ENCODE results near the gene CREB5.

CREB5 gene

GRCh38 chr7:28433039-28433438 lies 20.7 kb downstream of the CREB5 start (continued):
- no peak for TF ChIP-seq ISL1 (CRISPR knock-in tag; IDR thresholded peaks at IDR 0.05)
- no peak for TF ChIP-seq PPARA (CRISPR knock-in tag; IDR thresholded peaks at IDR 0.05; ENCODE audit: borderline replicate concordance)
- no peak for TF ChIP-seq GLIS3 (CRISPR knock-in tag; IDR thresholded peaks at IDR 0.05)
- TF ChIP-seq CSRNP3 (CRISPR knock-in tag; IDR thresholded peaks at IDR 0.05) = no peak

- TF ChIP-seq ESRRG (CRISPR knock-in tag; IDR thresholded peaks at IDR 0.05) (no peak), ISL1 (CRISPR knock-in tag; IDR thresholded peaks at IDR 0.05) (peak; percentile 46; the same call in 1 of the 2 replicates), TOX (CRISPR knock-in tag; IDR thresholded peaks at IDR 0.05; ENCODE audit: borderline replicate concordance) (no peak), TCF4 (CRISPR knock-in tag; IDR thresholded peaks at IDR 0.05; ENCODE audit: borderline replicate concordance) (no peak), CSRNP3 (CRISPR knock-in tag; IDR thresholded peaks at IDR 0.05) (no peak), ZFP3 (CRISPR knock-in tag; IDR thresholded peaks at IDR 0.05) (peak; percentile 57; the same call in 1 of the 2 replicates), BACH2 (CRISPR knock-in tag; IDR thresholded peaks at IDR 0.05; ENCODE audit: borderline replicate concordance) (no peak)
- no peak; the same call in 2 of the 3 replicates for ATAC-seq
Measured at GRCh38 chr7:28433699-28434219, 21.4 kb downstream of the CREB5 start.

GRCh38 chr7:28434510-28434909 lies 22.2 kb downstream of the CREB5 start:
- no peak for ATAC-seq
- TF ChIP-seq ZNF8 (CRISPR knock-in tag; IDR thresholded peaks at IDR 0.05) (no peak), PATZ1 (CRISPR knock-in tag; IDR thresholded peaks at IDR 0.05; ENCODE audit: borderline replicate concordance) (no peak), TCF4 (CRISPR knock-in tag; IDR thresholded peaks at IDR 0.05; ENCODE audit: borderline replicate concordance) (no peak), CREB5 (CRISPR knock-in tag; IDR thresholded peaks at IDR 0.05; ENCODE audit: low read depth) (no peak), PPARA (CRISPR knock-in tag; IDR thresholded peaks at IDR 0.05; ENCODE audit: borderline replicate concordance) (no peak), ZNF70 (CRISPR knock-in tag; IDR thresholded peaks at IDR 0.05) (no peak), TOX (CRISPR knock-in tag; IDR thresholded peaks at IDR 0.05; ENCODE audit: borderline replicate concordance) (no peak), BACH2 (CRISPR knock-in tag; IDR thresholded peaks at IDR 0.05; ENCODE audit: borderline replicate concordance) (no peak), ESRRG (CRISPR knock-in tag; IDR thresholded peaks at IDR 0.05) (no peak), ARNTL (CRISPR knock-in tag; IDR thresholded peaks at IDR 0.05; ENCODE audit: borderline replicate concordance, low read depth) (no peak), SNAI2 (CRISPR knock-in tag; IDR thresholded peaks at IDR 0.05) (no peak), CSRNP3 (CRISPR knock-in tag; IDR thresholded peaks at IDR 0.05) (no peak), ZFP30 (CRISPR knock-in tag; IDR thresholded peaks at IDR 0.05) (no peak)

- no peak for ATAC-seq
- no peak for TF ChIP-seq ZNF565 (CRISPR knock-in tag; conservative IDR thresholded peaks at IDR 0.05; ENCODE audit: low read depth)
- no peak for TF ChIP-seq TCF4 (CRISPR knock-in tag; IDR thresholded peaks at IDR 0.05; ENCODE audit: borderline replicate concordance)
- TF ChIP-seq PATZ1 (CRISPR knock-in tag; IDR thresholded peaks at IDR 0.05; ENCODE audit: borderline replicate concordance) = no peak
- TF ChIP-seq BACH2 (CRISPR knock-in tag; IDR thresholded peaks at IDR 0.05; ENCODE audit: borderline replicate concordance) = no peak
- no peak for TF ChIP-seq ZC3H10 (CRISPR knock-in tag; IDR thresholded peaks at IDR 0.05)
- TF ChIP-seq TOX (CRISPR knock-in tag; IDR thresholded peaks at IDR 0.05; ENCODE audit: borderline replicate concordance) = no peak
- no peak for TF ChIP-seq RARB (CRISPR knock-in tag; IDR thresholded peaks at IDR 0.05)
- TF ChIP-seq CREB5 (CRISPR knock-in tag; IDR thresholded peaks at IDR 0.05; ENCODE audit: low read depth) = no peak
- TF ChIP-seq ISL1 (CRISPR knock-in tag; IDR thresholded peaks at IDR 0.05) = no peak
- TF ChIP-seq OSR1 (CRISPR knock-in tag; IDR thresholded peaks at IDR 0.05) = no peak
- TF ChIP-seq ESRRG (CRISPR knock-in tag; IDR thresholded peaks at IDR 0.05) = no peak
- no peak for TF ChIP-seq ZFP3 (CRISPR knock-in tag; IDR thresholded peaks at IDR 0.05)
- TF ChIP-seq POU6F1 (CRISPR knock-in tag; IDR thresholded peaks at IDR 0.05; ENCODE audit: borderline replicate concordance, low read depth) = no peak
- TF ChIP-seq ZFP30 (CRISPR knock-in tag; IDR thresholded peaks at IDR 0.05) = no peak
- no peak for TF ChIP-seq SNAI2 (CRISPR knock-in tag; IDR thresholded peaks at IDR 0.05)
Measured at GRCh38 chr7:28435152-28435551, 22.8 kb downstream of the CREB5 start.

Data from SK-N-SH treated with all-trans-retinoic acid at 6 μM for 48 hours (cell line).